Gastroesophageal sphincter (tissue), 4 donors: ENCODE measurements around the gene PSMA3. TPM values are rescaled to one million over a fixed set of nuclear protein-coding genes. Genes with fewer than 3 reads are reported as not detected.

Source experiments
- ATAC-seq: fragments of 150-250 bp; one replicate; pipeline ENCODE4 v1.9.1; 2016; ENCODE audit warnings: mild to moderate bottlenecking, moderate library complexity
- H3K27ac ChIP-seq, 4 donors: fragments of 200-600 bp; sonication (generic) in 3 of 4; 1 replicate in 3 of 4; 2 replicates in 1 of 4; pipeline ENCODE4 v1.5.1; 2016 to 2019
- H3K27me3 ChIP-seq: fragments of 200-600 bp; sonication (generic); one replicate; pipeline ENCODE4 v1.5.1; 2019
- H3K36me3 ChIP-seq, 2 donors: fragments of 200-600 bp; sonication (generic); one replicate each; pipeline ENCODE4 v1.5.1; 2019; ENCODE audit warnings: control low read depth in 1 of 2
- H3K4me1 ChIP-seq, 3 donors: fragments of 200-600 bp; sonication (generic); 1 replicate in 2 of 3; 2 replicates in 1 of 3; pipeline ENCODE4 v1.5.1; 2016 to 2019; ENCODE audit warnings: control low read depth in 2 of 3
- H3K4me3 ChIP-seq, 2 donors: fragments of 200-600 bp; sonication (generic); one replicate each; pipeline ENCODE4 v1.5.1; 2019; ENCODE audit warnings: mild to moderate bottlenecking in 1 of 2, moderate library complexity in 1 of 2
- H3K9me3 ChIP-seq, 3 donors: fragments of 200-600 bp; sonication (generic); one replicate each; pipeline ENCODE4 v1.5.1; 2017 to 2019; ENCODE audit warnings: control low read depth in 2 of 3
- EP300 ChIP-seq: sonication (generic); formaldehyde crosslinking; IDR thresholded peaks from one replicate; pipeline ENCODE4 v1.6.1; 2017; ENCODE audit warnings: antibody characterized with exemption, mild to moderate bottlenecking
- POLR2A ChIP-seq, 2 donors: fragments of 450-650 bp; IDR thresholded peaks; one replicate each; pipeline ENCODE4 v1.6.1; 2017; ENCODE audit warnings: antibody characterized with exemption in 2 of 2, mild to moderate bottlenecking in 2 of 2, moderate library complexity in 1 of 2
- POLR2AphosphoS5 ChIP-seq: sonication (generic); formaldehyde crosslinking; IDR thresholded peaks from one replicate; pipeline ENCODE4 v1.6.1; 2017; ENCODE audit warnings: antibody characterized with exemption
- WGBS, 2 donors: methylation state at CpG; one replicate each; pipeline ENCODE4 v1.1.5; 2018; ENCODE audit warnings: low coverage in 1 of 2; 5-methylcytosine and 5-hydroxymethylcytosine counted together
- total RNA-seq, 4 donors: library from RNA; depleted of rRNA; stranded (reverse); fragments of >200 nt; gene quantifications; one replicate each; pipeline ENCODE4 v1.1.0, GENCODE V29; 2016
- TF ChIP-seq, protein P1 (sequence below), 4 experiments: fragments of 200-600 bp in 2 of 4; fragments of 450-650 bp in 2 of 4; sonication (generic) in 1 of 4; IDR thresholded peaks; one replicate each; pipeline ENCODE4 v1.5.1; 2017 to 2019; ENCODE audit warnings: antibody characterized with exemption in 4 of 4, mild to moderate bottlenecking in 2 of 4, moderate library complexity in 2 of 4

PSMA3 gene
- total RNA-seq, 4 donors from 2014 or later = 88.4 to 106 (median 96.7) TPM

DNA sequence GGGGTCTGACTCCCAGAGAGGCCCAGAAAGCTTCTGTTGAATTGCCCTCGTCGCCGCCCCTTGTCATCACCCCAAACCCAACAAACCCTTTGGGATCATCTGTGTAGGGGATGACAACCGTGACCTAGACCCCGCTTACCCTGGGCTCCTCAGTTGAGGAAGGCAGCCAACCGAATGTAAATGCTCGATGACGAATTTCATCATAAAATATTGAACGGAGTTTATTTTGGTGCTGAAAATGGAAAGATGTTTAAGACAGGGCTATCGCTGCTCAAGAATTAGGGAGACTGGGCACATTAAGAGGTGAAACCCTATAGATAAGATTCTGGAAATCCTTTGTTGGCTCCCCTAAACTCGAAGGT is 44.2 kb upstream of the PSMA3 start:
- Histone ChIP-seq H3K36me3 (peaks cover 0 to 27% of the 10 kb centered on the region in 2 donors), H3K27ac (peak overlapping the region; percentile 85 to 97 (median 92)), H3K4me3 (peak overlapping the region; percentile 89 to 92), H3K4me1 (peaks cover 0 to 33% (median 11%) of the 10 kb centered on the region in 3 donors), H3K9me3 (no peaks in the 10 kb centered on the region), H3K27me3 (no peaks in the 10 kb centered on the region)
- WGBS, 2 donors = 0% methylated on average over 2 to 11 of the region's 11 CpGs
- no peak for ATAC-seq
- TF ChIP-seq, protein P1, sequence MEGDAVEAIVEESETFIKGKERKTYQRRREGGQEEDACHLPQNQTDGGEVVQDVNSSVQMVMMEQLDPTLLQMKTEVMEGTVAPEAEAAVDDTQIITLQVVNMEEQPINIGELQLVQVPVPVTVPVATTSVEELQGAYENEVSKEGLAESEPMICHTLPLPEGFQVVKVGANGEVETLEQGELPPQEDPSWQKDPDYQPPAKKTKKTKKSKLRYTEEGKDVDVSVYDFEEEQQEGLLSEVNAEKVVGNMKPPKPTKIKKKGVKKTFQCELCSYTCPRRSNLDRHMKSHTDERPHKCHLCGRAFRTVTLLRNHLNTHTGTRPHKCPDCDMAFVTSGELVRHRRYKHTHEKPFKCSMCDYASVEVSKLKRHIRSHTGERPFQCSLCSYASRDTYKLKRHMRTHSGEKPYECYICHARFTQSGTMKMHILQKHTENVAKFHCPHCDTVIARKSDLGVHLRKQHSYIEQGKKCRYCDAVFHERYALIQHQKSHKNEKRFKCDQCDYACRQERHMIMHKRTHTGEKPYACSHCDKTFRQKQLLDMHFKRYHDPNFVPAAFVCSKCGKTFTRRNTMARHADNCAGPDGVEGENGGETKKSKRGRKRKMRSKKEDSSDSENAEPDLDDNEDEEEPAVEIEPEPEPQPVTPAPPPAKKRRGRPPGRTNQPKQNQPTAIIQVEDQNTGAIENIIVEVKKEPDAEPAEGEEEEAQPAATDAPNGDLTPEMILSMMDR (IDR thresholded peaks at IDR 0.05) = no peak
- TF ChIP-seq POLR2A (IDR thresholded peaks at IDR 0.05) = no peak
- TF ChIP-seq POLR2AphosphoS5 = no peak
- no peak for TF ChIP-seq EP300

DNA sequence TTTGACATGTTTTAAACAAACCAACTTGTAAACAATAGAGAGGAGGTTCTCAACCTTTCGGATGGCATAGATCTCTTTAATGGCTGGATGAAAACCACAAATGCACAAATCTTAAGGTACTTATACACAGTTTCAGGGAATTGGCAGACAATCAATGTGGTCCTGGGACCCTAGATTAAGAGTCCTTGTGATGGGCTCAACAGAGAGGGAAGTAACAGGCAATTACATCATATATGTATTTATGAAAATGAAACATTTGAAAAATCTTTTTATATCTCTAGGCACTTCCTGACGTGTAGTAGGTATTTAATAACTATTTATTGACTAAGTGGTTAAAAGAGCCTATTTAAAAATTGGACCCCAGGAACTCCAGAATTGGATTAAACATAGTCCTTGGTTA is 43.8 kb upstream of the PSMA3 start:
- Histone ChIP-seq H3K9me3 (no peaks in the 10 kb centered on the region), H3K4me3 (peak overlapping the region; percentile 89 to 92), H3K36me3 (peaks cover 0 to 31% of the 10 kb centered on the region in 2 donors), H3K27ac (peak overlapping the region; percentile 85 to 97 (median 92)), H3K27me3 (no peaks in the 10 kb centered on the region), H3K4me1 (peaks cover 0 to 33% (median 11%) of the 10 kb centered on the region in 3 donors)
- TF ChIP-seq POLR2AphosphoS5 = no peak
- ATAC-seq = no peak
- 0% methylated on average over 2 of the region's 2 CpGs for whole genome bisulfite sequencing, 2 donors

DNA sequence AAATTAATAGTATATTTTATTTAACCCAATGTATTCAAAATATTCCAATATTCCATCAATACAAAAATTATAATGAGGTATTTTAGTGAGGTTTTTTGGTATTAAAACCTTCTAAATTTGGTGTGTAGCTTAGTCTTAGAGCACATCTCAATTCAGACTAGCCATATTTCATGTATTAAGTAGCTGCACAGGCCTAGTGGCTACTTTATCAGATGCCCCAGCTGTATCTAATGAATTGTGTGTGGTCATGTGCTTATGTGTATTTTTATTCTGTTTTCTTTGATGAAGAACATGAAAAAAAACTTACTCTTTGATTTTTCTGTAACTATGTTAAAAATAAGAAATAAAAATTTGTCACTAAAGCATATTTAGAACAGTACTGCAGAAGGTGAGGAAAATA is 31.5 kb upstream of the PSMA3 start:
- no peaks in the 10 kb centered on the region for H3K4me1 ChIP-seq
- H3K9me3 ChIP-seq = no peaks in the 10 kb centered on the region
- peaks cover 3 to 98% of the 10 kb centered on the region in 2 donors for H3K36me3 ChIP-seq
- no peak for ATAC-seq
- no peaks in the 10 kb centered on the region for H3K27me3 ChIP-seq
- no peak overlapping the region for H3K4me3 ChIP-seq
- TF ChIP-seq POLR2AphosphoS5 (no peak), POLR2A (IDR thresholded peaks at IDR 0.05) (no peak), EP300 (no peak)
- TF ChIP-seq, protein P1 (IDR thresholded peaks at IDR 0.05) = no peak
- no peak overlapping the region for H3K27ac ChIP-seq

DNA sequence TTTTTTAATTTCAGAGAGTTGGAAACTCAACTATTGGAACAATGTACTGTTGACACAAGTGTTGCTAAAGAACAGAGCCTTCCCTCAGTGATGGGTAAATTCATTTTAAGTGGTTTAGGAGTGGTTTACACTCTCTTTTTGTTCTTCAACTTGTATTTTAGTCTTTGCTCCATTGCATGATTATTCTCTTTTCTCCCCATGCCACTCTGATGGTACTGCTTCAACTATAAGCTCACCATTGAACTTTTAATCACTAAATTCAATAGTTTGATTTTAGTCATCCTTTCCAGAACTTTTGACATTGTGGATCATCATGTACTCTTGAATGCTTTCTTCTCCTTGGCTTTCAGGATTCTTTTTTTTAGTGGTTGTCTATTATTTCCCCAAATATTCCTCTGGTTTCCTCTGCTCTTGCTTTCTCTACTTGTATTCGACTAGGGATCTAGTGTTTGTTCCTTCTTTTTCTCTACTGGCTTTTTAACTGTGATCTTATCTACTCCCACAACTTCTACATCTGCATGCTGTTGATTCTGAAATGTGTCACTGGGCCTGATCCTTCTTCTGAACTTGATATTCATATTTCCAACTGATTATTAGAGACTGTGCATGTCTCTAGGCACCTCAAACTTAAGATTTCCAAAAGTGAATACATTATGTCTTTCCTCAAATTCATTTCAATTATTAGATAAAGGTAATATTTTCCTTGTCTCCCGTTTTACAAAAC is 29.3 kb upstream of the PSMA3 start:
- H3K27me3 ChIP-seq = no peaks in the 10 kb centered on the region
- H3K4me1 ChIP-seq = no peaks in the 10 kb centered on the region
- H3K9me3 ChIP-seq = no peaks in the 10 kb centered on the region
- TF ChIP-seq EP300 (no peak), POLR2A (IDR thresholded peaks at IDR 0.05) (no peak)
- 71 to 91% methylated on average over 1 to 2 of the region's 2 CpGs for WGBS, 2 donors
- ATAC-seq = no peak
- no peak overlapping the region for H3K27ac ChIP-seq
- H3K36me3 ChIP-seq = peaks cover 3 to 92% of the 10 kb centered on the region in 2 donors
- no peak overlapping the region for H3K4me3 ChIP-seq

DNA sequence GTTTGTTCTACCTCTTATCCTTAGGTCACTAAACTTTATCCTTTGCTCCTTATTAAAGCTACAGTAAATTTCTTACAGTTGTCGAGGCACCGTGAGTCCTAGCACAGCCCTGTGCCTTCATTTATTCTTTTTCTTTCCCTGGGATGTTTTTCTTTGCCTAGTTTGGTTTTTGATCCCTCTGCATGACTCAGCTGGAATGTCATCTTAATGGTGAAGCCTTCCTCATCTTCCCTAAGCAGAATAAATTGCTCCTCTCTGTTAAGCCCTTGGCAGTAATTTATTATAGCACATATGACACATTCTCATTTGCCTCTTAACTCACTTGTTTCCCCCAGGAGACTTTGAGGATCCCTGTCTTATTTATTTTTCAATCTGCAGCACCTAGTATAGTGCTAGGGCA is 28.1 kb upstream of the PSMA3 start:
- ATAC-seq = no peak
- peaks cover 3 to 92% of the 10 kb centered on the region in 2 donors for H3K36me3 ChIP-seq
- 63 to 86% methylated on average over 2 of the region's 2 CpGs for WGBS, 2 donors
- no peaks in the 10 kb centered on the region for H3K4me1 ChIP-seq
- no peak overlapping the region for H3K4me3 ChIP-seq
- H3K27ac ChIP-seq = no peak overlapping the region
- no peaks in the 10 kb centered on the region for H3K27me3 ChIP-seq
- H3K9me3 ChIP-seq = no peaks in the 10 kb centered on the region
- no peak for TF ChIP-seq POLR2A (IDR thresholded peaks at IDR 0.05)
- TF ChIP-seq EP300 = no peak
- TF ChIP-seq, protein P1 (IDR thresholded peaks at IDR 0.05) = no peak
- TF ChIP-seq POLR2AphosphoS5 = no peak

DNA sequence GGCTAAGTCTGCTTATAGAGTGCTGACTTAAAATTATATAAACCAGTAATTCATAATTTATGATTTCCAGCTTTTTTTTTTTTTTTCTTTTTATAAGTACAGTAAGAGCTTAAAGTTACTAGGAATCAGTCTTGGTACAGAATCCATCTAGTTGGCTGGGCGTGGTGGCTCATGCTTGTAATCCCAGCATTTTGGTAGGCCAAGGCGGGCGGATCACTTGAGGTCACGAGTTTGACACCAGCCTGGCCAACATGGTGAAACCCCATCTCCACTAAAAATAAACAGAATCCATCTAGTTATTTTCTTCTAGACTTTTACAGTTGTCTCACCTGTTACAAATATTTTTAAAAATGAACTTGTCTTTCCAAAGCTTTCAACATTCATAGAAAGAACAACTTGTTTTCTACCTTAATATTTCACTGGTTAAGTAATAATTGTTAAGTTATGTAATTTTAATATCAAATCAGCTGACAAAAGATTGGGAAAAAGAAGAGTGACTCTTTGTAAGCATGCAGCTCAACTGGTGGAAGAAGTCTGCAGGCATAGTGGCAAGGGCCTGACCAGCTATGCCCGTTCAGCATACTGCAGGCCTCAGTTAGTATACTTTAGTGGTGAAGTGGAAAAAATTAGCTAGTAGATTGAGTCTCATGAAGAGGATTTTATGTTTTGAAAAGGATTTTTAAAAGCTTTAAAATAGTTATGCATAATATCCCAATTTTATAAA is 17.4 kb upstream of the PSMA3 start:
- Histone ChIP-seq H3K9me3 (no peaks in the 10 kb centered on the region), H3K36me3 (peaks cover 0 to 75% of the 10 kb centered on the region in 2 donors), H3K4me1 (no peaks in the 10 kb centered on the region), H3K4me3 (no peak overlapping the region), H3K27me3 (no peaks in the 10 kb centered on the region), H3K27ac (no peak overlapping the region)
- ATAC-seq = no peak
- no peak for TF ChIP-seq POLR2AphosphoS5
- no peak for TF ChIP-seq POLR2A (IDR thresholded peaks at IDR 0.05)
- no peak for TF ChIP-seq EP300
- TF ChIP-seq, protein P1 (IDR thresholded peaks at IDR 0.05) = no peak
- WGBS, 2 donors = 71 to 97% methylated on average over 3 to 5 of the region's 5 CpGs
